ENCODE measurements around the gene TP63. TPM values are rescaled to one million over a fixed set of nuclear protein-coding genes. Genes with fewer than 3 reads are reported as not detected.

TP63 gene
- total RNA-seq, 1 donor from 2014 or later = 144 TPM

DNA sequence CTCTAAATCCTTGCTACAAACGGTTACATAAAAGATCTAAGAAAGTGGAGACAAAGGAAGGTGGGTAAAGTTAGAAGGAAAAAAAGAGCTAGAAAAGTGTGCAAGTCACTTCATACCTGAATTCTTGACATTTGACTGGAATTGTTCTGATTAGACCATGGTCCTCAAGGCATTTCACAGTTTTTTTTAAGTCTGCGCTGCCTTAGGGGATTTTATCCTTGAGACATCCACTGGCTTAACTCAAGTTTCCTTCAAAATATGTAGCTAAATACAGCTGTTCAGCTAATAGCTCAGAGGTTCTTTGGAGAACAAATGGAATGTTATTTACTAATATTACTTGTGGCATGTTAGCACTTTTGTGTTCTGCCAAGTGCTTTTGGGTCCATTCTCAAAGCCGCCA, 236.9 kb downstream of the TP63 start:
- Histone ChIP-seq H3K4me1 (peaks cover 5% of the 10 kb centered on the region), H3K9me3 (no peaks in the 10 kb centered on the region), H3K4me3 (no peak overlapping the region), H3K36me3 (peaks cover 0 to 34% of the 10 kb centered on the region in 2 donors), H3K27me3 (no peaks in the 10 kb centered on the region), H3K27ac (no peak overlapping the region)
- intact Hi-C loops (cut with DNase I) = no loop called here
- DNase-seq (ENCODE audit: extremely low spot score in 2 of 2) = no peak
- TF ChIP-seq POLR2AphosphoS5 (IDR thresholded peaks at IDR 0.05; ENCODE audit: insufficient read depth in 1 of 2, low read depth in 1 of 2) (no peak), POLR2A (IDR thresholded peaks at IDR 0.05) (no peak)
- TF ChIP-seq, protein P1, sequence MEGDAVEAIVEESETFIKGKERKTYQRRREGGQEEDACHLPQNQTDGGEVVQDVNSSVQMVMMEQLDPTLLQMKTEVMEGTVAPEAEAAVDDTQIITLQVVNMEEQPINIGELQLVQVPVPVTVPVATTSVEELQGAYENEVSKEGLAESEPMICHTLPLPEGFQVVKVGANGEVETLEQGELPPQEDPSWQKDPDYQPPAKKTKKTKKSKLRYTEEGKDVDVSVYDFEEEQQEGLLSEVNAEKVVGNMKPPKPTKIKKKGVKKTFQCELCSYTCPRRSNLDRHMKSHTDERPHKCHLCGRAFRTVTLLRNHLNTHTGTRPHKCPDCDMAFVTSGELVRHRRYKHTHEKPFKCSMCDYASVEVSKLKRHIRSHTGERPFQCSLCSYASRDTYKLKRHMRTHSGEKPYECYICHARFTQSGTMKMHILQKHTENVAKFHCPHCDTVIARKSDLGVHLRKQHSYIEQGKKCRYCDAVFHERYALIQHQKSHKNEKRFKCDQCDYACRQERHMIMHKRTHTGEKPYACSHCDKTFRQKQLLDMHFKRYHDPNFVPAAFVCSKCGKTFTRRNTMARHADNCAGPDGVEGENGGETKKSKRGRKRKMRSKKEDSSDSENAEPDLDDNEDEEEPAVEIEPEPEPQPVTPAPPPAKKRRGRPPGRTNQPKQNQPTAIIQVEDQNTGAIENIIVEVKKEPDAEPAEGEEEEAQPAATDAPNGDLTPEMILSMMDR (IDR thresholded peaks at IDR 0.05) = no peak

DNA sequence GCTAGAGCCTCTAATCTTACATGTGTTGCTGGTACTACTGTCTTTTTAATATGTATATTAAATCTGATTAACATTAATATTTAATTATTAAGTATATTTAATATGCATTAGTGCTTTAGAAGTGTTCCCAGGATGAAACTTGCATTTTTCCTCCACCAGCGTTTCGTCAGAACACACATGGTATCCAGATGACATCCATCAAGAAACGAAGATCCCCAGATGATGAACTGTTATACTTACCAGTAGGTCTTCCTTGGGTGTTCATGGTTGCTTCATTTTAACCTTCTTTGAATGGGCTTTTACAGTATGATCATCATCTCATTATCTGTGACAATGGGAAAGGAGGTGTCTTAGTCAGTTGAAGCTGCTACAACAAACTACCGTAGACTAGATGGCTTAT, 238.0 kb downstream of the TP63 start:
- Histone ChIP-seq H3K9me3 (no peaks in the 10 kb centered on the region), H3K27me3 (no peaks in the 10 kb centered on the region), H3K4me3 (no peak overlapping the region), H3K27ac (no peak overlapping the region), H3K4me1 (no peaks in the 10 kb centered on the region), H3K36me3 (peaks cover 0 to 38% of the 10 kb centered on the region in 2 donors)
- no peak for DNase-seq (ENCODE audit: extremely low spot score in 2 of 2)
- intact Hi-C loops (cut with DNase I) = no loop called here
- TF ChIP-seq POLR2AphosphoS5 (IDR thresholded peaks at IDR 0.05; ENCODE audit: insufficient read depth in 1 of 2, low read depth in 1 of 2) = no peak
- TF ChIP-seq, protein P1 (IDR thresholded peaks at IDR 0.05) = no peak
- no peak for TF ChIP-seq POLR2A (IDR thresholded peaks at IDR 0.05)

DNA sequence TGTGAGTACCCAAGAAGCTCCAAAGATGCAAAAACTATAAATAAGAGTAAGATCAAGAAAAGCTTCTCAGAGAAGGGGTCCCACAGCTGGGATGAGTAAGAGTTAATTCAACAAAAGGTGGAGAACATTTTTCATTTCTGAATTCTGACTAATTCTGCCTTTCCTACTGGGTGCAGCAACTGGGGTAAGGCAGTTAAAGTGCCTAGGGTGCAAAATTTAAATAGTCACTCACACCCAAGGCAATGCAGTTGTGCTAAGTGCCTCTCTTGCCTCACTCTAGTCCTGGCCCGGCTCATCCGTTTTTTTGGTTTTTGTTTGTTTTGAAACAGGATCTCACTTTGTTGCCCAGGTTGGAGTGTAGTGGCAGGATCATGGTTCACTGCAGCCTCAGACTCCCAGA, 240.2 kb downstream of the TP63 start:
- Histone ChIP-seq H3K36me3 (peaks cover 0 to 38% of the 10 kb centered on the region in 2 donors), H3K27ac (no peak overlapping the region), H3K4me3 (no peak overlapping the region), H3K27me3 (no peaks in the 10 kb centered on the region), H3K9me3 (no peaks in the 10 kb centered on the region), H3K4me1 (no peaks in the 10 kb centered on the region)
- intact Hi-C loops (cut with DNase I) = no loop called here
- no peak for DNase-seq (ENCODE audit: extremely low spot score in 2 of 2)
- TF ChIP-seq POLR2AphosphoS5 (IDR thresholded peaks at IDR 0.05; ENCODE audit: insufficient read depth in 1 of 2, low read depth in 1 of 2) = no peak
- TF ChIP-seq, protein P1 (IDR thresholded peaks at IDR 0.05) = no peak
- no peak for TF ChIP-seq POLR2A (IDR thresholded peaks at IDR 0.05)

DNA sequence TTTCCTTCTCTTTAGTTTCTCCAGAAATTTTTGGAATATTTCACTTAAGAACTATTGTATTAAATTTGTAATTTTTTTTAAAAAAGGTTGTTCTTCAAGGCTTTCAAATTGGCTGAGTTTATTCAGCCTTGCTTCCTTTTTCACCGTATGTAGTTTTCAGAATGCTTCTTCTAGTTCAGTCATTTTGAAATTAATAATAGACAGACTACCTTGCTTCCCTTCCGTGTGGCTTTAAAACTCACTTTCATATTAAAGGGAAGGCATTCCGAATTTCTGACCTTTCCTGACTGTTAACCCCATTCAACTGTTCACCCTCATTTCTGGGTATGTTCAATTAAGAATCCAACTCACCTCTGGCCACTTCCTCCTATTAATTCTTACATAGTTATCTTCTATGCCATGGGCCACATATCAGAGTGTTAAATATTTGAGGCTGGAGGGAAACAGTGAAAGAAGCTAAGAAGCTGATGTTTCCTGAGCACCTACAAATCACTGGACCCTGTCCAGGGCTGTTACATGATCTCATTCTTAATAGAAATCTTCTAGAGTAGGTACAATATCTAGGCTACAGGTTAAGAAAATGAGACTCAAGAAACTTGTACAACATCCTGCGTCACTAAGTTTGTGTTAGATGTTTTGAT, 252.0 kb downstream of the TP63 start:
- no peaks in the 10 kb centered on the region for H3K27me3 ChIP-seq
- peaks cover 0 to 19% of the 10 kb centered on the region in 2 donors for H3K36me3 ChIP-seq
- H3K27ac ChIP-seq = no peak overlapping the region
- TF ChIP-seq, protein P1 (IDR thresholded peaks at IDR 0.05) = no peak
- TF ChIP-seq POLR2A (IDR thresholded peaks at IDR 0.05) (no peak), POLR2AphosphoS5 (IDR thresholded peaks at IDR 0.05; ENCODE audit: insufficient read depth in 1 of 2, low read depth in 1 of 2) (no peak)
- no peaks in the 10 kb centered on the region for H3K4me1 ChIP-seq
- H3K4me3 ChIP-seq = no peak overlapping the region
- intact Hi-C loops (cut with DNase I) = no loop called here
- H3K9me3 ChIP-seq = no peaks in the 10 kb centered on the region
- no peak for DNase-seq (ENCODE audit: extremely low spot score in 2 of 2)

DNA sequence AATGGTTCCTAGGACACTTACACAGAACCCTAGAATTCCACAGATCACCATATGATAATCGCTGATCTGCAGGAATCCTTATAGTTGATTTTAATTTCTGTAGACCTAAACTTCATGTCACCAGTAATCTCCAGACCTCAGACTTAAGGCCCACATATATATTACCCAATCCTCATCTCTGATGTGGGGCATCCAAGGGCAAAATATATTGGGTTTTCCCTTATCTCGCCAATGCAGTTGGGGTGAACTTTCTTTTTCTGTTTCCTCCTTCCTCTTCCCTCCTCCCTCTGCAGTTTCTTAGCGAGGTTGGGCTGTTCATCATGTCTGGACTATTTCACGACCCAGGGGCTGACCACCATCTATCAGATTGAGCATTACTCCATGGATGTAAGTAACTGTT, 259.3 kb downstream of the TP63 start:
- H3K27me3 ChIP-seq = no peaks in the 10 kb centered on the region
- intact Hi-C loops (cut with DNase I) = no loop called here
- H3K27ac ChIP-seq = no peak overlapping the region
- H3K4me1 ChIP-seq = no peaks in the 10 kb centered on the region
- no peak for DNase-seq (ENCODE audit: extremely low spot score in 2 of 2)
- H3K9me3 ChIP-seq = no peaks in the 10 kb centered on the region
- peaks cover 0 to 31% of the 10 kb centered on the region in 2 donors for H3K36me3 ChIP-seq
- TF ChIP-seq POLR2AphosphoS5 (IDR thresholded peaks at IDR 0.05; ENCODE audit: insufficient read depth in 1 of 2, low read depth in 1 of 2) (no peak), POLR2A (IDR thresholded peaks at IDR 0.05) (no peak)
- TF ChIP-seq, protein P1 (IDR thresholded peaks at IDR 0.05) = no peak
- H3K4me3 ChIP-seq = no peak overlapping the region
